ENCODE measurements around the gene SOX18. TPM values are rescaled to one million over a fixed set of nuclear protein-coding genes. Genes with fewer than 3 reads are reported as not detected.

The SOX18 gene
- total RNA-seq, 3 donors from 2014 or later (not counting 1 experiment from before 2014, with no cell fraction given), result not detected

- H3K27ac Mint-ChIP-seq, result no peak overlapping the region
- WGBS (ENCODE audit: insufficient coverage), result 69% methylated on average over 17 of the region's 17 CpGs
- TF ChIP-seq CTCF (IDR thresholded peaks at IDR 0.05), result no peak
- H3K27me3 Mint-ChIP-seq (ENCODE audit: low read depth in 2 of 2), result peaks cover 7 to 17% of the 10 kb centered on the region in 2 donors
- H3K4me1 ChIP-seq (ENCODE audit: control insufficient read depth, insufficient read depth, low read length), result peaks cover 64% of the 10 kb centered on the region
- no peak overlapping the region for H3K4me3 Mint-ChIP-seq
- no peaks in the 10 kb centered on the region for H3K9me3 ChIP-seq (ENCODE audit: control insufficient read depth, insufficient read depth, low read length)
- H3K4me3 ChIP-seq (ENCODE audit: low read length), result no peak overlapping the region
- H3K36me3 Mint-ChIP-seq, result no peaks in the 10 kb centered on the region
- no peak for ATAC-seq
- peaks cover 33% of the 10 kb centered on the region for H3K27me3 ChIP-seq (ENCODE audit: control insufficient read depth, insufficient read depth, low read length)
- H3K36me3 ChIP-seq (ENCODE audit: control insufficient read depth, insufficient read depth, low read length), result peaks cover 17% of the 10 kb centered on the region
- H3K27ac ChIP-seq (ENCODE audit: low read length), result no peak overlapping the region
- peaks cover 5 to 11% of the 10 kb centered on the region in 2 donors for H3K4me1 Mint-ChIP-seq
- no peaks in the 10 kb centered on the region for H3K9me3 Mint-ChIP-seq
- no peak for DNase-seq
- intact Hi-C loops (cut with micrococcal nuclease), result loop anchor here (5.0 kb wide), 1 partner anchor 124 kb away; no protein-coding TSS in a partner anchor
These were observed 12.9 kb downstream of the SOX18 start for GRCh38 chr20:64036346-64037198.

- H3K27ac Mint-ChIP-seq, result no peak within 1 kb of the TSS
- H3K27me3 Mint-ChIP-seq (ENCODE audit: low read depth in 2 of 2), result peaks cover 7 to 15% of the 10 kb centered on the region in 2 donors
- ATAC-seq (no peak), DNase-seq (no peak)
- 93% methylated on average over 9 of the region's 10 CpGs for WGBS (ENCODE audit: insufficient coverage)
- Histone ChIP-seq H3K4me1 (ENCODE audit: control insufficient read depth, insufficient read depth, low read length) (peaks cover 58% of the 10 kb centered on the region), H3K27me3 (ENCODE audit: control insufficient read depth, insufficient read depth, low read length) (peaks cover 31% of the 10 kb centered on the region), H3K36me3 (ENCODE audit: control insufficient read depth, insufficient read depth, low read length) (peaks cover 20% of the 10 kb centered on the region), H3K9me3 (ENCODE audit: control insufficient read depth, insufficient read depth, low read length) (no peaks in the 10 kb centered on the region), H3K4me3 (ENCODE audit: low read length) (no peak within 1 kb of the TSS), H3K27ac (ENCODE audit: low read length) (no peak within 1 kb of the TSS)
- intact Hi-C loops (cut with micrococcal nuclease), result loop anchor here (5.0 kb wide), 1 partner anchor 124 kb away; no protein-coding TSS in a partner anchor
- peaks cover 5 to 11% of the 10 kb centered on the region in 2 donors for H3K4me1 Mint-ChIP-seq
- no peaks in the 10 kb centered on the region for H3K36me3 Mint-ChIP-seq
- H3K4me3 Mint-ChIP-seq, result no peak within 1 kb of the TSS
- no peak for TF ChIP-seq CTCF (IDR thresholded peaks at IDR 0.05)
- H3K9me3 Mint-ChIP-seq, result no peaks in the 10 kb centered on the region
These were observed 13.5 kb downstream of the SOX18 start, which contains the start of gene C20orf204 for GRCh38 chr20:64035933-64036345. Gene C20orf204 (plus strand): TSS chr20:64036182. CDS start chr20:64036324, 142 bp downstream.

- ATAC-seq (no peak), DNase-seq (peak in 1 of 2 donors; percentile 67)
- Mint-ChIP-seq H3K36me3 (no peaks in the 10 kb centered on the region), H3K4me3 (no peak overlapping the region), H3K27me3 (ENCODE audit: low read depth in 2 of 2) (peaks cover 7 to 13% of the 10 kb centered on the region in 2 donors), H3K4me1 (peaks cover 5 to 11% of the 10 kb centered on the region in 2 donors), H3K27ac (no peak overlapping the region), H3K9me3 (no peaks in the 10 kb centered on the region)
- Histone ChIP-seq H3K4me3 (ENCODE audit: low read length) (no peak overlapping the region), H3K9me3 (ENCODE audit: control insufficient read depth, insufficient read depth, low read length) (no peaks in the 10 kb centered on the region), H3K27me3 (ENCODE audit: control insufficient read depth, insufficient read depth, low read length) (peaks cover 28% of the 10 kb centered on the region), H3K4me1 (ENCODE audit: control insufficient read depth, insufficient read depth, low read length) (peaks cover 54% of the 10 kb centered on the region), H3K36me3 (ENCODE audit: control insufficient read depth, insufficient read depth, low read length) (peaks cover 27% of the 10 kb centered on the region), H3K27ac (ENCODE audit: low read length) (no peak overlapping the region)
- TF ChIP-seq CTCF (IDR thresholded peaks at IDR 0.05), result no peak
- intact Hi-C loops (cut with micrococcal nuclease), result loop anchor here (5.0 kb wide), 1 partner anchor 123 kb away; no protein-coding TSS in a partner anchor
- 62% methylated on average over 17 of the region's 17 CpGs for WGBS (ENCODE audit: insufficient coverage)
These were observed 14.1 kb downstream of the SOX18 start for GRCh38 chr20:64035066-64035932.

Data from natural killer cell (primary cell).